Naive thymus-derived CD4-positive, alpha-beta T cell (primary cell): ENCODE measurements around the gene AMBP. TPM values are rescaled to one million over a fixed set of nuclear protein-coding genes. Genes with fewer than 3 reads are reported as not detected.

Source experiments
- ATAC-seq: fragments of 150-1000 bp; cut with Tn5 transposase; 2 replicates; pipeline ENCODE4 v1.10.0; 2021; ENCODE audit warnings: mild to moderate bottlenecking, moderate library complexity
- CTCF ChIA-PET: fragments of 350-600 bp; sonication (Branson Sonifier 250); formaldehyde crosslinking; loops from one replicate; lab custom pipeline; 2021; ENCODE audit warnings: antibody characterized with exemption; lab: Charles Lee
- POLR2A ChIA-PET: fragments of 350-600 bp; sonication (Branson Sonifier 250); formaldehyde crosslinking; loops from one replicate; lab custom pipeline; 2021; ENCODE audit warnings: antibody characterized with exemption, inconsistent platforms; lab: Charles Lee
- DNase-seq, 9 donors: peaks; one replicate each; pipeline versions ENCODE4 v3.0.0 to v3.0.0-alpha.2; 2020 to 2022; ENCODE audit warnings: mixed read lengths in 1 of 9
- H3K27ac ChIP-seq: one replicate; pipeline ENCODE4 v1.7.0; 2013; ENCODE audit warnings: mild to moderate bottlenecking, low read depth, low read length, moderate library complexity
- H3K27me3 ChIP-seq, 2 donors: one replicate each; pipeline ENCODE4 v1.7.0; 2013; ENCODE audit warnings: low read length in 2 of 2, mild to moderate bottlenecking in 2 of 2, moderate library complexity in 2 of 2; ENCODE audit not compliant: control insufficient read depth in 2 of 2, insufficient read depth in 2 of 2
- H3K36me3 ChIP-seq, 3 experiments: 1 replicate in 2 of 3; 2 replicates in 1 of 3; pipeline ENCODE4 v1.7.0; 2013; ENCODE audit warnings: low read length in 3 of 3, mild to moderate bottlenecking in 3 of 3, moderate library complexity in 1 of 3; ENCODE audit not compliant: insufficient read depth in 3 of 3, control insufficient read depth in 2 of 3
- H3K4me1 ChIP-seq, 2 donors: one replicate each; pipeline ENCODE4 v1.7.0; 2013; ENCODE audit warnings: low read length in 2 of 2, mild to moderate bottlenecking in 2 of 2, moderate library complexity in 1 of 2; ENCODE audit not compliant: control insufficient read depth in 2 of 2, insufficient read depth in 2 of 2
- H3K4me3 ChIP-seq: 2 replicates; pipeline ENCODE4 v1.7.0; 2013; ENCODE audit warnings: mild to moderate bottlenecking, low read length
- H3K9me3 ChIP-seq, 3 experiments: 1 replicate in 2 of 3; 2 replicates in 1 of 3; pipeline ENCODE4 v1.7.0; 2013; ENCODE audit warnings: low read length in 3 of 3; ENCODE audit not compliant: control insufficient read depth in 2 of 3
- H3K27ac Mint-ChIP-seq, 9 donors: one replicate each; pipeline ENCODE4 v1.8.0; 2020 to 2022; ENCODE audit warnings: mixed read lengths in 9 of 9, mild to moderate bottlenecking in 8 of 9, moderate library complexity in 5 of 9, inconsistent platforms in 2 of 9
- H3K27me3 Mint-ChIP-seq, 5 donors: one replicate each; pipeline ENCODE4 v1.8.0; 2021 to 2022; ENCODE audit warnings: mixed read lengths in 5 of 5, mild to moderate bottlenecking in 1 of 5
- H3K36me3 Mint-ChIP-seq, 5 donors: one replicate each; pipeline ENCODE4 v1.8.0; 2020 to 2022; ENCODE audit warnings: mixed read lengths in 5 of 5, mild to moderate bottlenecking in 3 of 5, inconsistent platforms in 1 of 5
- H3K4me1 Mint-ChIP-seq, 7 donors: one replicate each; pipeline ENCODE4 v1.8.0; 2020 to 2022; ENCODE audit warnings: mixed read lengths in 7 of 7, mild to moderate bottlenecking in 3 of 7, inconsistent platforms in 1 of 7
- H3K4me3 Mint-ChIP-seq, 10 donors: one replicate each; pipeline ENCODE4 v1.8.0; 2020 to 2022; ENCODE audit warnings: mild to moderate bottlenecking in 10 of 10, mixed read lengths in 10 of 10, moderate library complexity in 6 of 10, inconsistent platforms in 2 of 10
- H3K9me3 Mint-ChIP-seq, 11 donors: one replicate each; pipeline ENCODE4 v1.8.0; 2020 to 2022; ENCODE audit warnings: mixed read lengths in 11 of 11, mild to moderate bottlenecking in 4 of 11, inconsistent platforms in 1 of 11, moderate library complexity in 1 of 11
- intact Hi-C, 2 donors: fragments of 100-400 bp; cut with micrococcal nuclease; formaldehyde crosslinking; loops; one replicate each; pipeline ENCODE4 v1.15.1; 2023
- polyA plus RNA-seq, 2 donors: library from polyadenylated mRNA; unstranded; fragments of 300-500 nt; fragmentation: Illumina TruSeq; gene quantifications; one replicate each; pipeline ENCODE4 v1.2.3, GENCODE V29; 2021
- total RNA-seq, 6 experiments: library from RNA in 5 of 6; stranded (reverse) in 5 of 6; gene quantifications; 1 replicate in 5 of 6; 2 replicates in 1 of 6; pipeline ENCODE4 v1.2.3 and lab custom pipeline; 2021 to 2026

AMBP gene
- total and polyA plus RNA-seq, 7 experiments from 2014 or later = not detected

DNA sequence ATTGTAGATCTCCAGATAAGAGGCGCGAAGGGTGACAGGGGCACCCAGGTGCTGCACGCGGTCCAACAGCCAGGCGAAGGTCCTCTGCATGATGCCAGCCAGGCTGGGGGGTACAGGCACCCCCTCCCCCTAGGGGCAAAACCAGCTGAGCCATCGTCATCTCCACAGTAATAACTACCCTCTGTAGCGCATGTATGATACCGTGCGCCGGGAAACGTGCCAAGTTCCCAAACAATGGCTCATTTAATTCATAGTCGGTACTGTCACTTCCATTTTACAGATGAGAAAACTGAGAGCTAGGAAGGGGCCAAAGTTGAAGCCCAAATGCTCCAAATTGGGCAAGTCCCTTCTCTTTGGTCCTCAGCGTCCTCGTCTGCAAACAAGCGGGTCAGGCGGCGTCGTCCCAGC lies 19.5 kb upstream of the AMBP start:
- intact Hi-C loops = no loop called here
- peaks cover 0 to 15% (median 6%) of the 10 kb centered on the region in 11 donors for H3K9me3 Mint-ChIP-seq
- H3K4me3 ChIP-seq = no peak overlapping the region
- peaks cover 2 to 15% (median 13%) of the 10 kb centered on the region in 7 donors for H3K4me1 Mint-ChIP-seq
- ATAC-seq (no peak), DNase-seq (no peak)
- no peaks in the 10 kb centered on the region for H3K36me3 ChIP-seq
- H3K27ac ChIP-seq = no peak overlapping the region
- H3K27ac Mint-ChIP-seq = no peak overlapping the region
- peaks cover 0 to 4% (median 0%) of the 10 kb centered on the region in 3 experiments for H3K9me3 ChIP-seq
- CTCF ChIA-PET = interaction anchor here (0.6 kb wide), 1 partner anchor 1320 kb away, joined by 3 read pairs; no protein-coding TSS in a partner anchor
- peaks cover 43 to 51% (median 47%) of the 10 kb centered on the region in 5 donors for H3K27me3 Mint-ChIP-seq
- peaks cover 0 to 7% (median 0%) of the 10 kb centered on the region in 5 donors for H3K36me3 Mint-ChIP-seq
- POLR2A ChIA-PET = no interaction called here
- H3K27me3 ChIP-seq = peaks cover 0 to 8% of the 10 kb centered on the region in 2 donors
- H3K4me1 ChIP-seq = no peaks in the 10 kb centered on the region
- peak overlapping the region in 9 of 10 donors; percentile 16 to 72 (median 60) for H3K4me3 Mint-ChIP-seq

- ChIA-PET CTCF (no interaction called here), POLR2A (no interaction called here)
- no peaks in the 10 kb centered on the region for H3K36me3 ChIP-seq
- no peak for ATAC-seq
- Mint-ChIP-seq H3K4me3 (peak overlapping the region in 8 of 10 donors; percentile 46 to 75 (median 62)), H3K9me3 (peaks cover 0 to 12% (median 5%) of the 10 kb centered on the region in 11 donors), H3K27ac (no peak overlapping the region), H3K36me3 (peaks cover 0 to 7% (median 0%) of the 10 kb centered on the region in 5 donors), H3K4me1 (peaks cover 2 to 15% (median 13%) of the 10 kb centered on the region in 7 donors), H3K27me3 (peaks cover 41 to 51% (median 46%) of the 10 kb centered on the region in 5 donors)
- H3K4me3 ChIP-seq = no peak overlapping the region
- H3K27me3 ChIP-seq = peaks cover 0 to 8% of the 10 kb centered on the region in 2 donors
- no peak overlapping the region for H3K27ac ChIP-seq
- peaks cover 0 to 4% (median 0%) of the 10 kb centered on the region in 3 experiments for H3K9me3 ChIP-seq
- DNase-seq = no peak
- no peaks in the 10 kb centered on the region for H3K4me1 ChIP-seq
- intact Hi-C loops = no loop called here
Measured at GRCh38 chr9:114096866-114097612, 18.9 kb upstream of the AMBP start.

GRCh38 chr9:114096041-114096511 lies 18.0 kb upstream of the AMBP start:
- peak overlapping the region in 7 of 10 donors; percentile 11 to 75 (median 46) for H3K4me3 Mint-ChIP-seq
- intact Hi-C loops = no loop called here
- H3K27me3 Mint-ChIP-seq = peaks cover 37 to 46% (median 43%) of the 10 kb centered on the region in 5 donors
- no peaks in the 10 kb centered on the region for H3K9me3 ChIP-seq
- H3K9me3 Mint-ChIP-seq = peaks cover 0 to 4% (median 0%) of the 10 kb centered on the region in 11 donors
- ChIA-PET POLR2A (no interaction called here), CTCF (interaction anchor here (1.5 kb wide), 1 partner anchor 14 kb away, joined by 4 read pairs; no protein-coding TSS in a partner anchor)
- H3K27ac ChIP-seq = no peak overlapping the region
- no peaks in the 10 kb centered on the region for H3K36me3 ChIP-seq
- H3K4me3 ChIP-seq = no peak overlapping the region
- peaks cover 0 to 8% of the 10 kb centered on the region in 2 donors for H3K27me3 ChIP-seq
- H3K4me1 ChIP-seq = no peaks in the 10 kb centered on the region
- DNase-seq = no peak
- ATAC-seq = no peak
- H3K27ac Mint-ChIP-seq = no peak overlapping the region
- H3K4me1 Mint-ChIP-seq = peaks cover 2 to 15% (median 13%) of the 10 kb centered on the region in 7 donors
- no peaks in the 10 kb centered on the region for H3K36me3 Mint-ChIP-seq

- no peaks in the 10 kb centered on the region for H3K36me3 ChIP-seq
- Mint-ChIP-seq H3K36me3 (no peaks in the 10 kb centered on the region), H3K4me1 (peaks cover 2 to 15% (median 13%) of the 10 kb centered on the region in 7 donors), H3K4me3 (no peak overlapping the region), H3K27me3 (peaks cover 29 to 48% (median 39%) of the 10 kb centered on the region in 5 donors), H3K9me3 (peaks cover 0 to 3% (median 0%) of the 10 kb centered on the region in 11 donors), H3K27ac (no peak overlapping the region)
- no peak overlapping the region for H3K4me3 ChIP-seq
- ChIA-PET CTCF (interaction anchor here (1.5 kb wide), 1 partner anchor 13 kb away, joined by 4 read pairs; no protein-coding TSS in a partner anchor), POLR2A (no interaction called here)
- peaks cover 0 to 8% of the 10 kb centered on the region in 2 donors for H3K27me3 ChIP-seq
- no peaks in the 10 kb centered on the region for H3K9me3 ChIP-seq
- intact Hi-C loops = no loop called here
- DNase-seq (no peak), ATAC-seq (no peak)
- H3K4me1 ChIP-seq = no peaks in the 10 kb centered on the region
- H3K27ac ChIP-seq = no peak overlapping the region
Measured at GRCh38 chr9:114094971-114095370, 16.9 kb upstream of the AMBP start.

DNA sequence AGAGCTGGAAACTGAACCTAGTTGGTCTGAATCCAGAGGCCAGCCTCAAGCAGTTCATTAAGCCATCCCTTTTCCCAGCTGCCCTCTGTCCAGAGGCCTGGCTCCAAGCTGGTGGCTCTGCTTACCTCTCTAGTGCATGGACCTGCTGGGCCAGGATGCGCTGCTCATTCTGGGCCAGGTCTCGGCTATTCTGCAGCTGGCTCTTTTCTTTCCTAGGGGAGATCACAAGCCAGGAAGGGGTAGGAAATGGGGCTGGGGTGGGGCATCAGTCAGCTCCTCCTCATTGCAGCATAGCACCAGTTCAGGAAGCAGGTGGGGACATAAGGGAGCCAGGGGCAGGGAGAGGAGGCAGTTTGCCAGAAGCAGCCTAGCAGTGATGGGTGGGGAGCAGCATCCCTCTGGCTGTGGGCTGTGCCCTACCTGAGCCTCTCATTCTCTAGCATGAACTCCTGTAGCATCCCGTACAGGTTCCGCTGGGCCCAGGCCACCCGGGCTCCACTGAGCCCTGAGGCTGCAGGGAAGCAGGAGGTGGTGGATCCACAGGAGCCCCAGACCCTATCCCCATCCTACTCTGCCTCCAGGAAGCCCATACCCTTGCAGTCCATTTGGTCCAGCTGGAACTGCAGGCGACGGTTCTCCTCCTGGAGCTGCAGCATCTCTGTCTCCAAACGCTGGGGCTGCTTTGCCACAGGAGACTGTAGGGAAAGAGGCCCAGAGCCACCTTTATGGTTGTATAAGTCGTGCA lies 15.8 kb upstream of the AMBP start:
- intact Hi-C loops = no loop called here
- ATAC-seq = no peak
- ChIA-PET CTCF (no interaction called here), POLR2A (no interaction called here)
- Histone ChIP-seq H3K4me1 (no peaks in the 10 kb centered on the region), H3K4me3 (no peak overlapping the region), H3K27ac (no peak overlapping the region), H3K9me3 (no peaks in the 10 kb centered on the region), H3K27me3 (peaks cover 0 to 8% of the 10 kb centered on the region in 2 donors), H3K36me3 (no peaks in the 10 kb centered on the region)
- Mint-ChIP-seq H3K4me1 (peaks cover 2 to 15% (median 13%) of the 10 kb centered on the region in 7 donors), H3K36me3 (no peaks in the 10 kb centered on the region), H3K27ac (no peak overlapping the region), H3K4me3 (no peak overlapping the region), H3K9me3 (peaks cover 0 to 3% (median 0%) of the 10 kb centered on the region in 11 donors), H3K27me3 (peaks cover 19 to 54% (median 38%) of the 10 kb centered on the region in 5 donors)
- no peak for DNase-seq

DNA sequence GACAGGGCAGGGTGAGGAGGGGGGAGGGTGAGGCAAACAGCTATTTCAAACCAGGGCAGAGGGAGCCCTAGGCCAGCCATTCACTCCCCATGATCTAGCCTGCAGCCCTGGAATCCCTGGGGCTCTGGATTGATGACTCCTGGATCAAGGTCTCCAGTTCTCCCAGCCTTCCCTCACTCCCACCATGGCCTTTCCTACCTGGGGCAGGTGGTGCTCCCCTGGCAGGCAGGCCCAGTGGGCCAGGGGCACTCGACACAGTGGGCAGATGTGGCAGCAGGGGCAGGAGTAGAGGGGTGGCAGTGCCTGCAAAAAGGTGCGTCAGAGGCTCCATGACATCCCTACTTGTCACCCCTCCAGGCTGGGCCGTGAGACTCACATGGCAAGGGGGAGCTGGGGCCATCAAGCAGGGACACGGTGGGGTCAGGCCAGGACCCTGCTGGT lies 15.0 kb upstream of the AMBP start:
- no peak overlapping the region for H3K27ac Mint-ChIP-seq
- H3K36me3 Mint-ChIP-seq = no peaks in the 10 kb centered on the region
- Histone ChIP-seq H3K27ac (no peak overlapping the region), H3K9me3 (no peaks in the 10 kb centered on the region), H3K36me3 (no peaks in the 10 kb centered on the region), H3K4me3 (no peak overlapping the region), H3K27me3 (peaks cover 0 to 8% of the 10 kb centered on the region in 2 donors), H3K4me1 (no peaks in the 10 kb centered on the region)
- POLR2A ChIA-PET = no interaction called here
- no peak for DNase-seq
- no peak overlapping the region for H3K4me3 Mint-ChIP-seq
- ATAC-seq = no peak
- peaks cover 0 to 3% (median 0%) of the 10 kb centered on the region in 11 donors for H3K9me3 Mint-ChIP-seq
- CTCF ChIA-PET = no interaction called here
- peaks cover 1 to 15% (median 13%) of the 10 kb centered on the region in 7 donors for H3K4me1 Mint-ChIP-seq
- intact Hi-C loops = no loop called here
- peaks cover 18 to 54% (median 40%) of the 10 kb centered on the region in 5 donors for H3K27me3 Mint-ChIP-seq
